Mesenchymal stem cell (in vitro differentiated cells and primary cell): ENCODE data around the gene CAPN5.

Experiments used
- DNase-seq: peaks from one replicate; pipeline ENCODE4 v3.0.0-alpha.2; 2013
- H2AFZ ChIP-seq: one replicate; pipeline ENCODE4 v1.6.1; 2013; ENCODE audit warnings: low read depth, mild to moderate bottlenecking, control low read depth, inconsistent platforms, low read length, moderate library complexity
- H2AK5ac ChIP-seq: 2 replicates; pipeline ENCODE4 v1.6.1; 2013; ENCODE audit warnings: low read length, moderate library complexity, mild to moderate bottlenecking, inconsistent platforms; ENCODE audit not compliant: severe bottlenecking
- H2BK120ac ChIP-seq: one replicate; pipeline ENCODE4 v1.6.1; 2013; ENCODE audit warnings: low read depth, mild to moderate bottlenecking, inconsistent platforms, low read length, moderate library complexity
- H2BK12ac ChIP-seq, 2 experiments: one replicate each; pipeline ENCODE4 v1.6.1; 2013; ENCODE audit warnings: inconsistent platforms in 2 of 2, low read length in 2 of 2, mild to moderate bottlenecking in 2 of 2, moderate library complexity in 2 of 2, control low read depth in 1 of 2
- H2BK15ac ChIP-seq: one replicate; pipeline ENCODE4 v1.6.1; 2013; ENCODE audit warnings: mild to moderate bottlenecking, low read depth, inconsistent platforms; ENCODE audit not compliant: poor library complexity, severe bottlenecking
- H2BK5ac ChIP-seq: 2 replicates; pipeline ENCODE4 v1.6.1; 2013; ENCODE audit warnings: low read depth, mild to moderate bottlenecking, low read length, control low read depth, inconsistent platforms; ENCODE audit not compliant: poor library complexity, severe bottlenecking
- H3K14ac ChIP-seq, 2 experiments: one replicate each; pipeline ENCODE4 v1.6.1; 2013; ENCODE audit warnings: inconsistent platforms in 2 of 2, low read length in 2 of 2, control low read depth in 1 of 2, mild to moderate bottlenecking in 1 of 2, moderate library complexity in 1 of 2
- H3K18ac ChIP-seq, 2 experiments: one replicate each; pipeline ENCODE4 v1.6.1; 2013; ENCODE audit warnings: inconsistent platforms in 2 of 2, low read length in 2 of 2, control low read depth in 1 of 2, low read depth in 1 of 2, mild to moderate bottlenecking in 1 of 2
- H3K23ac ChIP-seq, 2 experiments: one replicate each; pipeline ENCODE4 v1.6.1; 2013; ENCODE audit warnings: inconsistent platforms in 2 of 2, low read length in 2 of 2, mild to moderate bottlenecking in 2 of 2, moderate library complexity in 2 of 2, control low read depth in 1 of 2
- H3K27ac ChIP-seq: 2 replicates; pipeline ENCODE4 v1.5.1; 2013; ENCODE audit warnings: mild to moderate bottlenecking, moderate library complexity, low read length, control low read depth, inconsistent platforms; ENCODE audit not compliant: poor library complexity, severe bottlenecking
- H3K27me3 ChIP-seq, 2 experiments: 2 replicates each; pipeline versions ENCODE4 v1.6.1 to v1.7.0; 2013; ENCODE audit warnings: low read length in 2 of 2, mild to moderate bottlenecking in 2 of 2, moderate library complexity in 2 of 2, control low read depth in 1 of 2, inconsistent platforms in 1 of 2; ENCODE audit not compliant: control insufficient read depth in 1 of 2, insufficient read depth in 1 of 2
- H3K36me3 ChIP-seq, 2 experiments: 2 replicates each; pipeline versions ENCODE4 v1.6.1 to v1.7.0; 2013; ENCODE audit warnings: low read length in 2 of 2, control low read depth in 1 of 2, inconsistent platforms in 1 of 2, low read depth in 1 of 2, mild to moderate bottlenecking in 1 of 2; ENCODE audit not compliant: insufficient read depth in 2 of 2, control insufficient read depth in 1 of 2
- H3K4ac ChIP-seq, 2 experiments: one replicate each; pipeline ENCODE4 v1.6.1; 2013; ENCODE audit warnings: inconsistent platforms in 2 of 2, low read length in 2 of 2, mild to moderate bottlenecking in 2 of 2, moderate library complexity in 2 of 2, control low read depth in 1 of 2, low read depth in 1 of 2
- H3K4me1 ChIP-seq: 2 replicates; pipeline ENCODE4 v1.6.1; 2013; ENCODE audit warnings: low read depth, low read length, control low read depth; ENCODE audit not compliant: control insufficient read depth, insufficient read depth
- H3K4me2 ChIP-seq: 2 replicates; pipeline ENCODE4 v1.6.1; 2013; ENCODE audit warnings: low read length, mild to moderate bottlenecking, inconsistent platforms; ENCODE audit not compliant: poor library complexity, severe bottlenecking
- H3K4me3 ChIP-seq, 2 experiments: 2 replicates each; pipeline versions ENCODE4 v1.5.1 to v1.7.0; 2013; ENCODE audit warnings: low read length in 2 of 2, mild to moderate bottlenecking in 2 of 2, control low read depth in 1 of 2, low read depth in 1 of 2; ENCODE audit not compliant: insufficient read depth in 1 of 2
- H3K79me1 ChIP-seq: replicated peaks from 2 replicates; pipeline ENCODE4 v1.6.1; 2013; ENCODE audit warnings: mild to moderate bottlenecking, control low read depth, low read length, inconsistent platforms; ENCODE audit not compliant: poor library complexity, severe bottlenecking
- H3K9ac ChIP-seq: 2 replicates; pipeline ENCODE4 v1.7.0; 2013; ENCODE audit warnings: mild to moderate bottlenecking, low read length, moderate library complexity
- H3K9me3 ChIP-seq: 2 replicates; pipeline ENCODE4 v1.7.0; 2013; ENCODE audit warnings: mild to moderate bottlenecking, low read length; ENCODE audit not compliant: control insufficient read depth
- H4K8ac ChIP-seq: one replicate; pipeline ENCODE4 v1.6.1; 2013; ENCODE audit warnings: inconsistent platforms, mild to moderate bottlenecking, low read length, moderate library complexity
- H4K91ac ChIP-seq: one replicate; pipeline ENCODE4 v1.6.1; 2013; ENCODE audit warnings: mild to moderate bottlenecking, low read length, inconsistent platforms
- WGBS: methylation state at CpG from one replicate; pipeline ENCODE4 v1.1.7; 2013; ENCODE audit warnings: mixed read lengths; 5-methylcytosine and 5-hydroxymethylcytosine counted together

Gene CAPN5

DNA sequence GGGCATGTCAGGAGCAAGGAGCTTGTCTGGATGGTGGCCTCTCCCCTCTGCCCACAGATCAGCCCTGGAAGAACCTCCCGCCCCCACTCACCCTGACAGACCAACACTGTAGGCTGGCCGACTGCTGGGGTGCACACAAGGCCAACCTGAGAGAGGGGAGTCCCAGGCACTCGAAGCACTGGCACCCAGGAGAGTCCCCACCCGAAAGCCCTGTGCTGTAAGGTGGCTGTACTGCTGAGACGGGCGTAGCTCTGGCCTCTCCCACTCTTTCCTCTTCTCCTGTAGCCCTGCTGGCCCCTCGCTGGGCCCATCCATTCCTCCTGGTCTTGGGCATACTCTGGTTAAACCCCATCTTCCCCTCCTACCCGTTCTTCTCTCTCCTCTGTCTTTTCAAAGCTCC is 101.0 kb downstream of the CAPN5 start:
- Histone ChIP-seq H2BK5ac (no peak overlapping the region), H2BK15ac (no peak overlapping the region), H3K4ac (no peak overlapping the region), H3K23ac (no peak overlapping the region), H4K8ac (no peak overlapping the region), H3K4me3 (no peak overlapping the region), H3K18ac (no peak overlapping the region), H3K4me1 (peaks cover 4% of the 10 kb centered on the region), H3K79me1 (no peaks in the 10 kb centered on the region), H3K14ac (peak overlapping the region in 1 of 2 experiments; percentile 26), H2AK5ac (no peak overlapping the region), H3K27ac (no peak overlapping the region), H3K36me3 (no peaks in the 10 kb centered on the region), H2BK120ac (no peak overlapping the region), H3K4me2 (no peak overlapping the region), H4K91ac (no peak overlapping the region), H3K9ac (no peak overlapping the region), H2BK12ac (no peak overlapping the region), H3K9me3 (no peaks in the 10 kb centered on the region), H3K27me3 (peaks cover 21 to 35% of the 10 kb centered on the region in 2 experiments), H2AFZ (no peak overlapping the region)
- DNase-seq, result no peak
- WGBS, result 85% methylated on average over 8 of the region's 8 CpGs

DNA sequence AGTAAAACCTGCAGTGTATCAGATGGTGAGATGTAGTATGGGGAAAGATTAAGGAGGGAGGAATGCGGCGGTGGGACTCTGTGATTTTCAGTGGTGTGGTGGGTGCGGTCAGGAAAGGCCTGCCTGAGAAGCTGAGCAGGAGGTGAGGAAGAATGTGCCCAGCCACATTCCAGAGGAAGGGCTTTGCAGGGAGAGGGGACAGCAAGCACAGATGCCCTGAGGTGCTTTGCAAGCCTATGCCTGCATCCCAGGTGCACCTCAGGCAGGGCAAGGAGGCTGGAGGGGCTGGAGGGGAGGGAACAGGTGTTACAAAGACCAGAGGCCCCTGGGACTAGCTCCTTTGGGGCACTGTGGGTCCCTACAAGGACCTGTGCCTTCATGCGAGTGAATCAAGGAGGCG is 103.3 kb downstream of the CAPN5 start:
- DNase-seq, result no peak
- no peaks in the 10 kb centered on the region for H3K79me1 ChIP-seq
- H3K14ac ChIP-seq, result no peak overlapping the region
- no peaks in the 10 kb centered on the region for H3K9me3 ChIP-seq
- H3K4ac ChIP-seq, result no peak overlapping the region
- peaks cover 10% of the 10 kb centered on the region for H3K4me1 ChIP-seq
- H3K27ac ChIP-seq, result no peak overlapping the region
- no peak overlapping the region for H3K23ac ChIP-seq
- no peak overlapping the region for H3K18ac ChIP-seq
- no peak overlapping the region for H2BK120ac ChIP-seq
- H2AK5ac ChIP-seq, result no peak overlapping the region
- H3K4me3 ChIP-seq, result no peak overlapping the region
- no peak overlapping the region for H2AFZ ChIP-seq
- no peak overlapping the region for H4K91ac ChIP-seq
- H3K27me3 ChIP-seq, result peaks cover 18 to 39% of the 10 kb centered on the region in 2 experiments
- no peak overlapping the region for H2BK12ac ChIP-seq
- WGBS, result 84% methylated on average over 5 of the region's 5 CpGs
- no peak overlapping the region for H3K4me2 ChIP-seq
- no peak overlapping the region for H3K9ac ChIP-seq
- no peak overlapping the region for H2BK15ac ChIP-seq
- H3K36me3 ChIP-seq, result no peaks in the 10 kb centered on the region
- H4K8ac ChIP-seq, result no peak overlapping the region
- no peak overlapping the region for H2BK5ac ChIP-seq

DNA sequence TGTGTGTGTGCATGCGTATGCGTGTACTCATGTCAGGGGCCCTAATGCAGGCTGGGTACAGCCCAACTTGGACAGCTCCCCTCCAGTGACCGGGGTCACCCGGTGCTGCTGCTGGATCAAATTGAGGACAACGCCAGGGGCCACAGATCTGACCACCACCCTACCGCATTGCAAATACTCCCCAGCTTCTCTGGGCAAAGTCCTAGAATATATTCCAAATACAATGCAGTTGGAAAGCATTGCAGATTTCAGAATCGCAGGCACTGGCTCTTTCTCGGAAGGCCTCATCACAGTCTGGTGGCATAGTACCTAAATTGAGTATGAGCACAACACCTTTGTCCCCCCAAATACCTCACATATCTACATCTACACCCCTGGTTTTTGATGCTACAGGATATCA is 104.5 kb downstream of the CAPN5 start:
- Histone ChIP-seq H2BK12ac (no peak overlapping the region), H3K36me3 (no peaks in the 10 kb centered on the region), H3K79me1 (no peaks in the 10 kb centered on the region), H2AFZ (no peak overlapping the region), H3K27ac (no peak overlapping the region), H2BK15ac (no peak overlapping the region), H3K4me1 (peaks cover 21% of the 10 kb centered on the region), H3K27me3 (peaks cover 12 to 38% of the 10 kb centered on the region in 2 experiments), H3K4me2 (no peak overlapping the region), H2BK5ac (no peak overlapping the region), H2BK120ac (no peak overlapping the region), H3K18ac (no peak overlapping the region), H3K14ac (no peak overlapping the region), H3K9me3 (no peaks in the 10 kb centered on the region), H3K4me3 (no peak overlapping the region), H4K8ac (no peak overlapping the region), H3K23ac (no peak overlapping the region), H3K4ac (no peak overlapping the region), H4K91ac (no peak overlapping the region), H2AK5ac (no peak overlapping the region), H3K9ac (no peak overlapping the region)
- WGBS, result 97% methylated on average over 8 of the region's 8 CpGs
- DNase-seq, result no peak

DNA sequence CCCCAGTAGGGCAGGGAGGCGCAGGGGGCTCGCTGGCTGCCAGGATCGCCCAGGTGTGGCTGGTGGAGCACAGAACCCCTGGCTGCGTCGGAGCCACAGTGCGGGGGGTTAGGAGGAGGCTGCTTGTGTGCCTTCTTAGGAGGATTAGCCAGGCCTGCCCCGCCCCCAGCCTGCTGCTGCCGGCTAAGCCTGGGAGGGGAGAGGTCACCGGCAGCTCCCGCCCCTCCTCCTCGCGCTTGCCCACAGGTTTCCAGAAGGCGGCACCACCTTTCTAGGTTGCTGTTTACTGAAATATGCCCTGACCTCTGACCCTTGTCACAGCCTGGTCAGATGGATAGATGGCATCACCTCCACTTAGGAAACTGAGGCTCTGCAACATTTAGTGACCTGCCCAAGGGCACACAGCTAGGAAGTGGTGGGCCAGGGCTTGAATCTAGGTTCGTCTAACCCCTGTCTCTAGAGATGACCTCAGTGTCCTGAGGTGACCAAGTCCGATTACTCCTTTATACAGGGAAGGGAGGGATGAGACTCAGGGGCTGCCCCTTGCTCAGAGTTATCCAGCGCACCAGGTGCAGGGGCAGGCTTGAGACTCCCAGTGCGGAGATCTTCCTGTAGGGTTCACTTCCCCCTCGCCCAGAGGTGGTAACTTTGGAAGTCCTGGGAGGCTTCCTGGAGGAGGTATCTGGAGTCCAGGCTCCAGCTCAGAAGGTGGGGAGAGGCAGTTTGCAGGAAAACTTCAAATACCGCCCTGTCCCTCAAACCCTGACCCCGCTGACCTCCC is 105.3 kb downstream of the CAPN5 start:
- Histone ChIP-seq H3K9ac (no peak overlapping the region), H3K27me3 (peaks cover 6 to 40% of the 10 kb centered on the region in 2 experiments), H3K79me1 (no peaks in the 10 kb centered on the region), H3K9me3 (no peaks in the 10 kb centered on the region), H3K36me3 (no peaks in the 10 kb centered on the region), H4K8ac (peak overlapping the region; percentile 30), H3K4ac (peak overlapping the region in 1 of 2 experiments; percentile 0), H3K4me3 (no peak overlapping the region), H2BK15ac (no peak overlapping the region), H3K18ac (no peak overlapping the region), H3K23ac (no peak overlapping the region), H2BK120ac (no peak overlapping the region), H3K4me2 (no peak overlapping the region), H3K27ac (no peak overlapping the region), H2BK5ac (no peak overlapping the region), H2BK12ac (no peak overlapping the region), H4K91ac (peak overlapping the region; percentile 25), H2AFZ (no peak overlapping the region), H3K4me1 (peaks cover 21% of the 10 kb centered on the region), H2AK5ac (no peak overlapping the region), H3K14ac (no peak overlapping the region)
- 41% methylated on average over 19 of the region's 20 CpGs for WGBS
- DNase-seq, result no peak
